Left lung (tissue), 10 donors: ENCODE data around the gene OTOP3. TPM values are rescaled to one million over a fixed set of nuclear protein-coding genes. Genes with fewer than 3 reads are reported as not detected.
"Not testable (repeated sequence)": the region's sequence is repeated elsewhere in the genome, so short reads cannot be mapped to it uniquely, and the experiment has no call there.

Source experiments
- ATAC-seq: fragments of 200-7000 bp; cut with Tn5 transposase; one replicate; pipeline ENCODE4 v1.9.1; 2020; ENCODE audit warnings: moderate library complexity
- DNase-seq, 4 donors: peaks; one replicate each; pipeline ENCODE4 v3.0.0-alpha.2; 2013 to 2020
- H3K27ac ChIP-seq, 2 donors: fragments of 200-600 bp; sonication (generic) in 1 of 2; one replicate each; pipeline versions ENCODE4 v1.5.0 to v1.8.0; 2020 to 2021
- H3K27me3 ChIP-seq, 2 donors: fragments of 200-600 bp; sonication (generic) in 1 of 2; one replicate each; pipeline versions ENCODE4 v1.5.0 to v1.8.0; 2020 to 2021
- H3K36me3 ChIP-seq, 2 donors: fragments of 200-600 bp; sonication (generic) in 1 of 2; one replicate each; pipeline versions ENCODE4 v1.5.0 to v1.8.0; 2020 to 2021
- H3K4me1 ChIP-seq, 2 donors: fragments of 200-600 bp; one replicate each; pipeline ENCODE4 v1.8.0; 2021
- H3K4me3 ChIP-seq, 2 donors: fragments of 200-600 bp; sonication (generic) in 1 of 2; one replicate each; pipeline versions ENCODE4 v1.5.0 to v1.8.0; 2020 to 2021; ENCODE audit warnings: mild to moderate bottlenecking in 1 of 2
- H3K9me3 ChIP-seq, 2 donors: fragments of 200-600 bp; sonication (generic) in 1 of 2; one replicate each; pipeline versions ENCODE4 v1.5.0 to v1.8.0; 2020 to 2021
- intact Hi-C, 2 donors: fragments of 100-400 bp; cut with DNase I; formaldehyde crosslinking; loops; one replicate each; pipeline versions ENCODE4 v1.11.2 to v1.14.2; 2022
- polyA plus RNA-seq, 6 donors: library from polyadenylated mRNA; unstranded; fragments of 120-200 nt; gene quantifications; one replicate each; pipeline ENCODE4 v1.2.1, GENCODE V29; 2013; ENCODE audit not compliant: insufficient read length in 6 of 6
- total RNA-seq, 2 donors: library from RNA; stranded (reverse); fragmentation: NEBNext Ultra II Directional; extraction: Animal tissue kit (Norgen Biotek cat#: 25700); gene quantifications; one replicate each; pipeline ENCODE4 v1.2.1, GENCODE V29; 2021
- TF ChIP-seq, protein P1 (sequence below), 2 donors: fragments of 200-600 bp; sonication (generic) in 1 of 2; IDR thresholded peaks; one replicate each; pipeline versions ENCODE4 v1.5.0 to v1.8.0; 2021; ENCODE audit warnings: antibody characterized with exemption in 2 of 2
- donor health status: DM: no; HTN: yes; CAD: no.
- donor health status: DM: no; HTN: no; CAD: no.

Gene OTOP3
- total and polyA plus RNA-seq, 8 donors, result not detected

DNA sequence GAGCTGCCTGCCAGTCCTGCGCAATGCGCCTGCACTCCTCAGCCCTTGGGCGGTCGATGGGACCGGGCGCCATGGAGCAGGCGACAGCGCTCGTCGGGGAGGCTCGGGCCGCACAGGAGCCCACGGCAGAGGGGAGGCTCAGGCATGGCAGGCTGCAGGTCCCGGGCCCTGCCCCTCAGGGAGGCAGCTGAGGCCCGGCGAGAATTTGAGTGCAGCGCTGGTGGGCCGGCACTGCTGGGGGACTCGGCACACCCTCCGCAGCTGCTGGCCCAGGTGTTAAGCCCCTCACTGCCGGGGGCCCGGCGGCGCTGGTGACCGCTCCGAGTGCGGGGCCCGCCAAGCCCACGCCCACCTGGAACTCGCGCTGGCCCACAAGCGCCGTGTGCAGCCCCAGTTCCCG lies 28.7 kb upstream of the OTOP3 start:
- DNase-seq (no peak), ATAC-seq (no peak)
- Histone ChIP-seq H3K36me3 (no peaks in the 10 kb centered on the region), H3K4me1 (no peaks in the 10 kb centered on the region), H3K4me3 (no peak overlapping the region), H3K27ac (no peak overlapping the region), H3K9me3 (no peaks in the 10 kb centered on the region), H3K27me3 (peaks cover 0 to 45% of the 10 kb centered on the region in 2 donors)
- TF ChIP-seq, protein P1, sequence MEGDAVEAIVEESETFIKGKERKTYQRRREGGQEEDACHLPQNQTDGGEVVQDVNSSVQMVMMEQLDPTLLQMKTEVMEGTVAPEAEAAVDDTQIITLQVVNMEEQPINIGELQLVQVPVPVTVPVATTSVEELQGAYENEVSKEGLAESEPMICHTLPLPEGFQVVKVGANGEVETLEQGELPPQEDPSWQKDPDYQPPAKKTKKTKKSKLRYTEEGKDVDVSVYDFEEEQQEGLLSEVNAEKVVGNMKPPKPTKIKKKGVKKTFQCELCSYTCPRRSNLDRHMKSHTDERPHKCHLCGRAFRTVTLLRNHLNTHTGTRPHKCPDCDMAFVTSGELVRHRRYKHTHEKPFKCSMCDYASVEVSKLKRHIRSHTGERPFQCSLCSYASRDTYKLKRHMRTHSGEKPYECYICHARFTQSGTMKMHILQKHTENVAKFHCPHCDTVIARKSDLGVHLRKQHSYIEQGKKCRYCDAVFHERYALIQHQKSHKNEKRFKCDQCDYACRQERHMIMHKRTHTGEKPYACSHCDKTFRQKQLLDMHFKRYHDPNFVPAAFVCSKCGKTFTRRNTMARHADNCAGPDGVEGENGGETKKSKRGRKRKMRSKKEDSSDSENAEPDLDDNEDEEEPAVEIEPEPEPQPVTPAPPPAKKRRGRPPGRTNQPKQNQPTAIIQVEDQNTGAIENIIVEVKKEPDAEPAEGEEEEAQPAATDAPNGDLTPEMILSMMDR (IDR thresholded peaks at IDR 0.05), result no peak
- intact Hi-C loops, result no loop called here

DNA sequence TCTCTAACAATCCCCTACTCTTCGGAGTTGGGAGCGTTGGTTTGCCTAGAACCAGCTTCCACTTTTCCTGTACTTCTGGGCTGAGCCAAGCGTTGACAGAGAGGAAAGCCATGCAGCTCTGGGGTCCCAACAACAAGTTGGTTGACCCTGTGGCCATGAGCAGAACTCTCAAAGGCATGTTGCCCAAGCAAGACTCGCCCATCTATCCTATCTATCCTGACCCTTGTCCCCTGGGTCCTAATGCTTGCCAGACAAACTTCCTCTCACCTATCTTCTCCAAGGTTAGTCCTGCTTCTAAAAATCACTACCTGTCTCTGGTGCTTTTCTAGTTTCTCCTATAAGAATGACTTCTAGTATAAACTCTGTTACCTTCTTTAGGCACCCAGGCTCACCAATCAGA lies 26.6 kb upstream of the OTOP3 start:
- intact Hi-C loops, H3K4me3 ChIP-seq, H3K9me3 ChIP-seq, ATAC-seq, DNase-seq, H3K27ac ChIP-seq, H3K4me1 ChIP-seq, H3K36me3 ChIP-seq: not testable (repeated sequence)
- peaks cover 0 to 24% of the 10 kb centered on the region in 2 donors for H3K27me3 ChIP-seq

DNA sequence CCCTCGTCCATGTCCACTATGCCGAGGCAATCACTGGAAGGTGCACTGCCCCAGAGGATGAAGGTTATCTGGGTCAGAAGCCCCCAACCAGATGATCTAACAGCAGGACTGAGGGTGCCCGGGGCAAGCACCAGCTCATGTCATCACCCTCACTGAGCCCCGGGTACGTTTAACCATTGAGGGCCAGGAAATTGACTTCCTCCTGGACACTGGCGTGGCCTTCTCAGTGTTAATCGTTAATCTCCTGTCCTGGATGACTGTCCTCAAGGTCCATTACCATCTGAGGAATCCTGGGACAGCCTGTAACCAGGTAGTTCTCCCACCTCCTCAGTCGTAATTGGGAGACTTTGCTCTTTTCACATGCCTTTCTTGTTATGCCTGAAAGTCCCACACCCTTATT lies 24.3 kb upstream of the OTOP3 start:
- peaks cover 0 to 22% of the 10 kb centered on the region in 2 donors for H3K27me3 ChIP-seq
- not testable (repeated sequence) for ATAC-seq, H3K27ac ChIP-seq, H3K9me3 ChIP-seq, DNase-seq, H3K36me3 ChIP-seq, H3K4me1 ChIP-seq, H3K4me3 ChIP-seq
- intact Hi-C loops, result loop anchor here in 1 of 2 donors (5.0 kb wide), 1 partner anchor 114 kb away; no protein-coding TSS in a partner anchor

DNA sequence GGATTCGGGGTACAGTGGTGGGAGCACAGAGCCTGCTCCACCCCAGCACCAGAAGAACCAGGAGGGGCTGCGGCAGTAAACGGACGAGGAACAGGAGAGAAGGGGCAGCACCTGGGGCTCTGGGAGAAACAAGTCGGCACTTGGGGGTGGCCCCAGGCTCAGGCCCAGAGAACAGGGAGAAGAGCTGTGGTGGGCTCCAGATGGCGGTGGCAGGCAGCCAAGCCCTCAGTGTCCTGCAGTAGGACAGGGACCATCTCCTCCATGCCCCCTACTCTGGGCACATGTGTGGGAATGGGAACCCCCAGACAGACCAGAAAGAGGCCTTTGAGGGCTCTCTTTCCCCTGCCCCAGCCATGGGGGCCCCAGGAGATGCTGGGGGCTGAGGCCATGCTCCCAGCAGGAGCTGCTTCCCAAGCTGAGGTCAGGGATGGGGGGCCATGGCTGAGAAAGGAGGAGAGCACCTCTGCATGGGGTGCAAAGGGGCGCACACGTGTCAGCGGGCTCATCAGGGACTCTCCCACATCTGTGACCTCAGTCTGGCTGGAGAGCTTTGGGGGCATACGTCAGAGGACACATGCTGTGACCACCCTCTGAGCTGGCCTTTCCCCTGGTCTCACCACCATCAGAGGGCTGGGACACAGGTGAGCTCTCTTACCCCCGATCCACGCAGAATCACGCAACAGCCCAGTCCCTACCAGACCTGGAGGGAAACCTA lies 19.4 kb upstream of the OTOP3 start:
- peaks cover 1 to 63% of the 10 kb centered on the region in 2 donors for H3K27me3 ChIP-seq
- H3K4me1 ChIP-seq, result no peaks in the 10 kb centered on the region
- TF ChIP-seq, protein P1 (IDR thresholded peaks at IDR 0.05), result no peak
- no peak overlapping the region for H3K27ac ChIP-seq
- H3K9me3 ChIP-seq, result no peaks in the 10 kb centered on the region
- no peak for DNase-seq
- no peak overlapping the region for H3K4me3 ChIP-seq
- intact Hi-C loops, result no loop called here
- no peak for ATAC-seq
- no peaks in the 10 kb centered on the region for H3K36me3 ChIP-seq

DNA sequence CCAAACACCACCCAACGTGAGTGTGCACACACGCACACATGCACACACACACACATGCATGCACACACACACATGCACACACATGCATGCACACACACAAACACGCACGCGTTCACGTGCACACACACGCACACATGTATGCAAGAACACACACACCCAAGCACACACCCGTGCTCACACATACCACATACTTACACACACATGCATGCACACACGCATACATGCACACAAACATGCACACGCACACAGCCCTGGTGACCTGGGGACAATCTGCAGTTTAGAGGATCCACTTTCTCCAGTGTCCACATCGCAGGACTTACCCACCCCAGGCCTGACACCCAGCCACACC lies 18.9 kb upstream of the OTOP3 start:
- intact Hi-C loops, result no loop called here
- ATAC-seq (no peak), DNase-seq (no peak)
- Histone ChIP-seq H3K9me3 (no peaks in the 10 kb centered on the region), H3K4me3 (no peak overlapping the region), H3K27me3 (peaks cover 6 to 68% of the 10 kb centered on the region in 2 donors), H3K4me1 (no peaks in the 10 kb centered on the region), H3K36me3 (no peaks in the 10 kb centered on the region), H3K27ac (no peak overlapping the region)
- TF ChIP-seq, protein P1 (IDR thresholded peaks at IDR 0.05), result no peak

DNA sequence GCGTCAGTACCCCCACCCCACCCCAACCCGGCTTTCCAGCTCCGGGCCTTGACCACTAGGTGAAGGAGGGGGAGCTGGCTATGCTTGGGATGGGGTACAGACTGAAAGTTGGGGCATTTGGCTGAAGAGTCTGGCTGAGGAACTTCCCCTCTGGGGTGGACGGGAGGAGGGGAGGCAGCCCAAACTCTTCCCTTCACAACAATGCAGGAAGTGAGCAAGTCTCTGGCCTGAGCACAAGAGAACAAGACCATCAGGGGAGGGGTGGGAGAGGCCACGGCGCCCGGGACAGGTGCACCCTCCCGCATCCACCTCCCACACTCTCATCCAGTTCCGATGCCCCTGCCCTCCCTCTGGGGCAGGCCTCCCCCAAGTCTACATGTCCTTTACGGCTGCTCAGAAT lies 18.3 kb upstream of the OTOP3 start:
- peak; percentile 29 for ATAC-seq
- no peak overlapping the region for H3K4me3 ChIP-seq
- H3K4me1 ChIP-seq, result no peaks in the 10 kb centered on the region
- H3K27me3 ChIP-seq, result peaks cover 12 to 74% of the 10 kb centered on the region in 2 donors
- H3K27ac ChIP-seq, result no peak overlapping the region
- TF ChIP-seq, protein P1 (IDR thresholded peaks at IDR 0.05), result no peak
- no peak for DNase-seq
- intact Hi-C loops, result no loop called here
- no peaks in the 10 kb centered on the region for H3K36me3 ChIP-seq
- no peaks in the 10 kb centered on the region for H3K9me3 ChIP-seq
